ENCODE measurements around the gene COX7B2.

COX7B2 gene

GRCh38 chr4:46889410-46889809 is 19.6 kb downstream of the COX7B2 start:
- no peak for DNase-seq (ENCODE audit: low read depth)

- peak; percentile 8 for DNase-seq (ENCODE audit: low read depth)
Observed at GRCh38 chr4:46886711-46887110, 22.3 kb downstream of the COX7B2 start.

DNA sequence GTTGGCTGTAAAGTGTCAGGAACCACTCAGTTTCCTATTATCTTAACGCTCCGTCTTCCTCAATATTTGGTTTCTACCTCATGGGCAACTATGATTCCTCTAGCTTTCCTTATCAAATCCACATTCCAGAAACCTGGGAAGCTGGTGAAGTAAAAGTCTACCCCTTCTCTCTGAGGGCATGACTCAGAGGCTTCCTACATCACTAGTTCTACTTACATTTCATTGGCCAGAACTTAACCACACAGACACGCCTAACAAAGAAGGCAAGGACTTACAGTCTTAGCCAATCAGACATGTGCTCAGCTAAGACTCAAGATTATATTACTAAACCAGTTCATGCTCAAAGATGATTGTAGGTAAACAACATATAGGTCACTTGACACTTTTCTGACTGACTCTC is 30.4 kb downstream of the COX7B2 start:
- no peak for DNase-seq (ENCODE audit: low read depth)

GRCh38 chr4:46874811-46875210 is 34.2 kb downstream of the COX7B2 start:
- peak; percentile 57 for DNase-seq (ENCODE audit: low read depth)

DNA sequence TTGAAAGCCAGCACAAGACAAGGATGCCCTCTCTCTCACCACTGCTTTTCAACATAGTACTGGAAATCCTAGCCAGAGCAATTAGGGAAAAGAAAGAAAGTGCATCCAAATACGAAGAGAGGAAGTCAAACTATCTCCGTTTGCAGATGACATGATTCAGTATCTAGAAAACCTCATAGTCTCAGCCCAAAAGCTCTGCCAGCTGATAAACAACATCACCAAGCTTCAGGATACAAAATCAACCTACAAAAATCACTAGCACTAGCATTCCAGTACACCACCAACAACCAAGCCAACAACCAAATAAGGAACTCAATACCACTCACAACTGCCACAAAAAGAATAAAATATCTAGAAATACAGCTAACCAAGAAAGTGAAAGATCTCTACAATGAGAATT is 38.6 kb downstream of the COX7B2 start:
- DNase-seq (ENCODE audit: low read depth): no peak

DNA sequence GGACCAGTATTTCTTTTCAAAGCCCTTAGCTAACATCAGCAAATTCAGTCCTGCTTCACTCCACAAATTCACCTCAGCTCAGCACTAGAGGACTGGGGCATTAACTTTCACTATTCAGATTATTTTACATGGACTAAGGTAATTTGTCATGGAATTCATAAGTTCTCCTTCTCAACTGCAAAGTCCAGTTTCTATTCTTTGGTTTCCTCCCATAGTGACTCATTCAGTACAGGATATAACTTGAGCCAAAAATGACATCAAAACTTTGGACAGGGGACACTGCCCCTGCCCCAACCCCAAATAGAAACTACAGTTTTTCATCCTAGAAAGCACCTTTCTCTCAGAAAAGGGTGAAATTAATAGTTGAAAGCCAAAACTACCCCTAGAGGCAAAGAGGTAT is 52.7 kb downstream of the COX7B2 start:
- no peak for DNase-seq (ENCODE audit: low read depth)

DNA sequence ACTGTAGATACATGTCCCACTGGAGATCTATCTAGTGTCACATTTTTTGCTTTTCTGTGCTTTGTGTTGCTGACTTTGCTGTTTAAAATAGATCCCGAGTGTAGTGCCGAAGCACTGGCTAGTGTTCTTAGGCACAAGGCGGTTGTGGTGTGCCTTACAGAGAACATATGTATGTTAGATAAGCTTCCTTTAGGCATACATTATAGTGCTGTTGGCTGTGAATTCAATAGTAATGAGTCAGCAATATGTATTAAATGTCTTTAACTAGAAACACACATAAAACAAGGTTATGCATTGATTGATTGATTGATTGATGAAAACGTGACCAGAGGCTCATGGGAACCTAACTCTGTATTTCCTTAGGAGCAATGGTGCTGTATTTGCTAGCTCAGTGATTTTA is 56.2 kb downstream of the COX7B2 start:
- DNase-seq (ENCODE audit: low read depth): peak; percentile 37

- DNase-seq (ENCODE audit: low read depth): no peak
Observed at GRCh38 chr4:46850026-46850425, 59.0 kb downstream of the COX7B2 start.

- DNase-seq (ENCODE audit: low read depth): peak; percentile 44
Observed at GRCh38 chr4:46844325-46844917, 64.6 kb downstream of the COX7B2 start.

GRCh38 chr4:46839128-46839527 is 69.9 kb downstream of the COX7B2 start:
- no peak for DNase-seq (ENCODE audit: low read depth)

DNA sequence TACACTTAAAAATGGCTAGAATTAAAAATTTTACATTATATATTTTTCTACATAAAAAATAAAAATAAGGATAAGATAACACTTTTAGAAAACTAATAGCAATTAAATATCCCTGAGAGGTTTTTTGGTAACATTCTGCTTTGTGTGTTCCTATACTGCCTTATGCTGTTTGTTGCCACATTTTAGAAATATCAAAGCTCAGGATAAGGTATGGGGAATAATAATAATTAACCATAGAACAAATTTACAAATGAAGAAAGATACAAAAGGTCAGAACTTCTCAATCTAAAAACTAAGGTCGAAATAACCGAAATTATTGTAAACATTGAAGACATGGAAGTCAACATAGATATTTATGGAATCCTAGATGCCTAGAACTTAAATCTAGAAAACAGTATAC is 71.4 kb downstream of the COX7B2 start:
- no peak for DNase-seq (ENCODE audit: low read depth)

- DNase-seq (ENCODE audit: low read depth): no peak
Observed at GRCh38 chr4:46836584-46836983, 72.5 kb downstream of the COX7B2 start.

DNA sequence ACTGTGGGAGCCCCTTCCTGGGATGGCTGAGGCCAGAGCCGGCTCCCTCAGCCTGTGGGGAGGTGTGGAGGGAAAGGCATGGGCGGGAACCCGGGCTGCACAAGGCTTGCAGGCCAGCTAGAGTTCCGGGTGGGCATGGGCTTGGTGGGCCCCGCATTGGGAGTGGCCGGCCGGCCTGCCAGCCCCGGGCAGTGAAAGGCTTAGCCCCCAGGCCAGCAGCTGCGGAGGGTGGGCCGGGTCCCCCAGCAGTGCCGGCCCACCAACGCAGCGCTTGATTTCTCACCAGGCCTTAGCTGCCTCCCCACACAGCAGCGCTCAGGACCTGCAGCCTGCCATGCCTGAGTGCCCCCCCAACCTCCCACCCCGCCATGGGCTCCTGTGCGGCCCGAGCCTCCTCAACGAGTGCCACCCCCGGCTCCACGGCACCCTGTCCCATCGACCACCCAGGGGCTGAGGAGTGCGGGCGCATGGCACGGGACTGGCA is 78.0 kb downstream of the COX7B2 start:
- no peak for DNase-seq (ENCODE audit: low read depth)

GRCh38 chr4:46820154-46820553 is 88.9 kb downstream of the COX7B2 start:
- no peak for DNase-seq (ENCODE audit: low read depth)

DNA sequence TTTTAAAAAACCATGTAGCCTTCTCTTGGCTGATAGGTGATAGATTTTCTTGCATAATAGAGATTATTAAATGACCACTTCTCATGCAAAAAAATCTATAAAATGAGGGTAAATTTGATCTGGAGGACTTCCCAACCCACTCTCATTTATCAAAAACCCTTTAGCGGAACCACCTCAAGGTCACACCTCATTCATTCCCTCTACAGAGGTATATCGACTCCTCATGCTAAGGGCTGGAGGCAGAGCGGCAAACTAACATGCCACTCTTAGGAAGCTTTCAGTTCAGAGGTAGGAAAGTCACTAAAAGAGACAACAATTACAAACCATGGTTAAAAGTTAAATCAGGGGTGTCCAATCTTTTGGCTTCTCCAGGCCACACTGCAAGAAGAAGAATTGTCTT is 90.0 kb downstream of the COX7B2 start:
- DNase-seq (ENCODE audit: low read depth): no peak

- no peak for DNase-seq (ENCODE audit: low read depth)
Observed at GRCh38 chr4:46818604-46819003, 90.4 kb downstream of the COX7B2 start.

DNA sequence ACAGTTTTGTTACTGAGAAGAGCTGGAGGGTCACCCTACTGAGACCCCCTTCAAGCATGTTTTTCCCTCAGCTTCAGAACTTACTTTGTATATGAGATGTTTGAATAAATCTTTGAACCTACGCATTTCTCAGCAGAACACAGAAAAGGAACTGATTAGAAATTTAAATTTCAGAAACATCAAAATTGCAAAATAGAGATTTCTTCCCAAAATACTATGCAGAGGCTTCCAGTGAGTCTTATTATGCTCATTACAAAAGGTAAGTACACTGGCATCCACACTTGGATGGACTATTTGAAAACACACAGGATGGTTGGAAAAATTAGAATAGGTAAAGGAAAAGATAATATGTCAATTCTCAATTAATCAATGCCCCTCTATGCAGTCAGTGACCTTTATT is 91.2 kb downstream of the COX7B2 start:
- DNase-seq (ENCODE audit: low read depth): no peak

- no peak for DNase-seq (ENCODE audit: low read depth)
Observed at GRCh38 chr4:46804781-46805413, 104.1 kb downstream of the COX7B2 start.

- DNase-seq (ENCODE audit: low read depth): no peak
Observed at GRCh38 chr4:46793036-46793435, 116.0 kb downstream of the COX7B2 start.

DNA sequence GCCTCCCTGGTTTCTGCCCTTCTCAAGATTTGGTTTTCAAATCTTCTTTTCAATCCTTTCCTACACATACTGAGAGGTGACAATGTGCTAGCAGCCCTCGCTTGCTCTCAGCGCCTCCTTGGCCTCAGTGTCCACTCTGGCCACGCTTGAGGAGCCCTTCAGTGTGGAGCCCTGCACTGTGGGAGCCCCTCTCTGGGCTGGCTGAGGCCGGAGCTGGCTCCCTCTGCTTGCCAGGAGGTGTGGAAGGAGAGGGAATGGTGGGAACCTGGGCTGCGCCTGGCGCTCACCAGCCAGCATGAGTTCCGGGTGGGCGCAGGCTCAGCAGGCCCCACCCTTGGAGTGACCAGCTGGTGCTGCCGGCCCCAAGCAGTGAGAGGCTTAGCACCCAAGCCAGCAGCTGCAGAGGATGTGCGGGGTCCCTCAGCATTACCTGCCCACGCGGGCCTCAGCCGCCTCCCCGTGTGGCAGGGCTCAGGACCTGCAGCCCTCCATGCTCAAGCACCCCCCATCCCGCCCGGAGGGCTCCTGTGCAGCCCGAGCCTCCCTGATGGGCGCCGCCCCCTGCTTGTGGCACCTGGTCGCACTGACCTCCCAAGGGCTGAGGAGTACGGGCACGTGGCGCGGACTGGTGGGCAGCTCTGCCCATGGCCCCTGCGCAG is 127.5 kb downstream of the COX7B2 start:
- no peak for DNase-seq (ENCODE audit: low read depth)

GRCh38 chr4:46765465-46765864 is 143.6 kb downstream of the COX7B2 start:
- no peak for DNase-seq (ENCODE audit: low read depth)

GRCh38 chr4:46730075-46730474 is 179.0 kb downstream of the COX7B2 start:
- DNase-seq (ENCODE audit: low read depth): no peak

DNA sequence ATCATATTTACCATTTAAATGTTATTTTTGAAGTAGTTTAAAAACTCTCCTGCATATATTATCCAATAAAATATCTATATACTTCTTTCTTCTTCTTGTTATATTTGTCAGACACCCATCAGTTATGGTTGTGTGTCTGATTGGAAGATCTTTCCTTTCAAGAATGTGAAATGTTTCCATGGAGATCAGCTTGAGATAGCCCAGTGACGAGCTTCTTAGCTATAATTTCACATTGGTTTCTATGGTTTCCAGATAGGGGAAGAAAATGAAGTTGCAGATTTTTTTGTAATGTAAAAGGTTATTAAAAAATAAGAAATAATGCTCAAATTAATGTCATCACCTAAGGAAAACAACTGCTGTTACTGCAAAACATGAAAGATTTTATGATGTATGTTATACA is 189.0 kb downstream of the COX7B2 start:
- no peak for DNase-seq (ENCODE audit: low read depth)

DNA sequence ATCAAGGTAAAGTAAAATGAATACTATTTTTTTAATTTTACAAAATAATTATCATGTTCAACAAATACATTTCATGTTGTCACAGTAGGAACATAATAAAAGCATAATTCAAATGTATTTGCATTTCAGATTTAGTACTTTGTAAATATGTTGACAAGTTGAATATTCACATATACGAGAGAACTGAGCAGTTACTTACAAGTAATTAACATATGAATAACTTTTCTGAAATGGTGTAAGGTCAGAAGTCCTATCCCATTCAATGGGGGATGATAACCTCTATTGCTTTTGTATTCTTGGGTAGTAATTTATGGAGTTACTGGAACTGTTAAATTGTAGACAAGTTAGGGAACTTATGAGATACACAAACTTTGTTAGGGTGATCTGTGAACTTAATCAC is 191.1 kb downstream of the COX7B2 start:
- no peak for DNase-seq (ENCODE audit: low read depth)
